Stimulated activated CD8-positive, alpha-beta memory T cell treated with anti-CD3 and anti-CD28 coated beads, Interleukin-12 subunit alpha, Interleukin-12 subunit beta, amount 100 ng/mL, for 24 hours (primary cell): Measurements from ENCODE around the gene C2CD2L.
A peak's percentile ranks its signal among the peaks of the same experiment; 100 is the strongest.
"Not testable (repeated sequence)": the region's sequence is repeated elsewhere in the genome, so short reads cannot be mapped to it uniquely, and the experiment has no call there.

Experiments
- DNase-seq: peaks from one replicate; pipeline ENCODE4 v3.0.0-alpha.2; 2020; ENCODE audit errors: extremely low read depth

Gene C2CD2L

GRCh38 chr11:119093942-119094815 is 13.0 kb upstream of the C2CD2L start:
- no peak for DNase-seq

- no peak for DNase-seq
These were observed 12.4 kb upstream of the C2CD2L start for GRCh38 chr11:119094816-119095065.

GRCh38 chr11:119095066-119095880 is 11.9 kb upstream of the C2CD2L start:
- peak; percentile 97 for DNase-seq

GRCh38 chr11:119099711-119100110 is 7.4 kb upstream of the C2CD2L start:
- no peak for DNase-seq

- no peak for DNase-seq
These were observed 6.7 kb upstream of the C2CD2L start for GRCh38 chr11:119100246-119100970.

GRCh38 chr11:119100994-119101758 is 6.0 kb upstream of the C2CD2L start:
- no peak for DNase-seq

GRCh38 chr11:119101759-119102423 is 5.3 kb upstream of the C2CD2L start, which contains the start of gene DPAGT1:
Gene DPAGT1, minus strand, starts transcription at chr11:119101853. Its CDS starts 198 bp downstream, at chr11:119101655.
- DNase-seq, result no peak

GRCh38 chr11:119103161-119103664 is 3.9 kb upstream of the C2CD2L start:
- DNase-seq, result not testable (repeated sequence)

GRCh38 chr11:119103793-119104192 is 3.4 kb upstream of the C2CD2L start:
- no peak for DNase-seq

GRCh38 chr11:119107538-119108145 is 498 bp downstream of the C2CD2L start:
- DNase-seq, result no peak

GRCh38 chr11:119108146-119108856 is 1.2 kb downstream of the C2CD2L start:
- DNase-seq, result no peak

- no peak for DNase-seq
These were observed 1.7 kb downstream of the C2CD2L start for GRCh38 chr11:119108857-119109221.

- no peak for DNase-seq
These were observed 2.7 kb downstream of the C2CD2L start for GRCh38 chr11:119109843-119110242.

- no peak for DNase-seq
These were observed 3.3 kb downstream of the C2CD2L start for GRCh38 chr11:119110439-119110838.

- no peak for DNase-seq
These were observed 4.3 kb downstream of the C2CD2L start for GRCh38 chr11:119111361-119111925.

- no peak for DNase-seq
These were observed 5.3 kb downstream of the C2CD2L start for GRCh38 chr11:119112314-119113020.

- no peak for DNase-seq
These were observed 6.6 kb downstream of the C2CD2L start for GRCh38 chr11:119113716-119114115.

- DNase-seq, result no peak
These were observed 7.2 kb downstream of the C2CD2L start for GRCh38 chr11:119114351-119114750.
